Measurements from ENCODE around the gene ANKMY2.

The ANKMY2 gene

DNA sequence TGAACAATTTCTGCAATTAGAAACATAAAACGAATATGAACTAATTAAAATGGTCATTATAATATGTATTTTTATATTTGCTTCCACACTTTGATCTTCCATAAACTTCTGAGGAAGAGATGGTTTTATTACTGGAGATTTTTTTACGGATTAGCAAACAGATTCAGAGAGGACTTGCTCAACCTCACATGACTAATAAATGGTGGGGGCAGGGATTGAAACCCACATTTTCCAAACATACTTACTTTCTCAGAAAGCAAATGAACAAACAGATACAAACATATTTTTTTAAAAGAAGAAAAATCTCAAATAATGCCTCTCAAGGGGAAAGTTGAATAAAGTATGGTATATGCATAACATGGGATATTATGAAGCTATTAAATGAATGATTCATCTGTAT is 18.3 kb downstream of the ANKMY2 start:
- H3K4me3 Mint-ChIP-seq = no peak overlapping the region
- TF ChIP-seq, protein P1, sequence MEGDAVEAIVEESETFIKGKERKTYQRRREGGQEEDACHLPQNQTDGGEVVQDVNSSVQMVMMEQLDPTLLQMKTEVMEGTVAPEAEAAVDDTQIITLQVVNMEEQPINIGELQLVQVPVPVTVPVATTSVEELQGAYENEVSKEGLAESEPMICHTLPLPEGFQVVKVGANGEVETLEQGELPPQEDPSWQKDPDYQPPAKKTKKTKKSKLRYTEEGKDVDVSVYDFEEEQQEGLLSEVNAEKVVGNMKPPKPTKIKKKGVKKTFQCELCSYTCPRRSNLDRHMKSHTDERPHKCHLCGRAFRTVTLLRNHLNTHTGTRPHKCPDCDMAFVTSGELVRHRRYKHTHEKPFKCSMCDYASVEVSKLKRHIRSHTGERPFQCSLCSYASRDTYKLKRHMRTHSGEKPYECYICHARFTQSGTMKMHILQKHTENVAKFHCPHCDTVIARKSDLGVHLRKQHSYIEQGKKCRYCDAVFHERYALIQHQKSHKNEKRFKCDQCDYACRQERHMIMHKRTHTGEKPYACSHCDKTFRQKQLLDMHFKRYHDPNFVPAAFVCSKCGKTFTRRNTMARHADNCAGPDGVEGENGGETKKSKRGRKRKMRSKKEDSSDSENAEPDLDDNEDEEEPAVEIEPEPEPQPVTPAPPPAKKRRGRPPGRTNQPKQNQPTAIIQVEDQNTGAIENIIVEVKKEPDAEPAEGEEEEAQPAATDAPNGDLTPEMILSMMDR (IDR thresholded peaks at IDR 0.05; ENCODE audit: unreplicated experiment in 3 of 3) = no peak
- no peaks in the 10 kb centered on the region for H3K27me3 Mint-ChIP-seq (ENCODE audit: low read depth)
- H3K36me3 Mint-ChIP-seq (ENCODE audit: low read depth) = peaks cover 36% of the 10 kb centered on the region
- H3K9me3 Mint-ChIP-seq = no peaks in the 10 kb centered on the region
- no peaks in the 10 kb centered on the region for H3K4me1 Mint-ChIP-seq
- H3K27ac Mint-ChIP-seq = no peak overlapping the region

DNA sequence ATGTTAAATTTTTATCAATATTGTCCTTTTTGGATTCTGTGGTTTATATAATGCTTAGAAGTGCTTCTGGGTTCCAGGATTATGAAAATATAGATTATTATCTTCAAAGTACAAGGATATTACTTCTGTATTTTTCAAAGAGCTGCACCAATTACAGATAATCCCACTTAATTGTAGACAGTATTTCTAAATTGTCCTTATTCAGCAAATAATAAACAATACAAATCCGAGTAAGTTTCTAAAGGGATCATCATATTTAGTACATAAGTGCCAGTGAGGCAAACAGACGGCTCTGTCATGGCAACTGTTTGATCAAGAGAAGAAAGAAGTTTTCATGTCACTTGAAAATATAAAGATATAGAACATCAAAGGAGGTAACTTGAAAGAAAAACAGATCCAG is 19.2 kb downstream of the ANKMY2 start:
- H3K4me1 Mint-ChIP-seq = no peaks in the 10 kb centered on the region
- H3K4me3 Mint-ChIP-seq = no peak overlapping the region
- H3K27ac Mint-ChIP-seq = no peak overlapping the region
- no peaks in the 10 kb centered on the region for H3K27me3 Mint-ChIP-seq (ENCODE audit: low read depth)
- peaks cover 40% of the 10 kb centered on the region for H3K36me3 Mint-ChIP-seq (ENCODE audit: low read depth)
- no peaks in the 10 kb centered on the region for H3K9me3 Mint-ChIP-seq
- TF ChIP-seq, protein P1 (IDR thresholded peaks at IDR 0.05; ENCODE audit: unreplicated experiment in 3 of 3) = no peak

DNA sequence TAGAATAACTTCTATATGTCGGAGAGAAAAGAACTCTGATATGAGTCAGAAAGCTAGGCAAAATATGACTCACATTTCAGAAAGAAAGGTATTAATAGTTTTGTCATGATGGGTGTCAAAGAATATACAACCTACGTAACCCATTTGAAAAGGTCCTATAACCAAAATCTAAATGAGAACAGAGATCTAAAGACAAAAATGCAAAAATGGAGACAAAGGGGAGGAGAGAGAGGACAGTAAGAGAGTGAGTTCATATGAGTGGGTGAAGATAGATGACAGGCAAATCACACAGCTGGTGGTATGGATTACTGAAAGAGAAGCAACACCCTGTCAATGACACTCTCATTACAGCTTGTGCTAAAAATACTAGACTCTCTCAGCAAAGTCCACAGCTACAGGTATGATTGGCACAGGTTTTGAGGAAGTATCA is 25.6 kb downstream of the ANKMY2 start:
- Mint-ChIP-seq H3K9me3 (peaks cover 7% of the 10 kb centered on the region), H3K4me1 (no peaks in the 10 kb centered on the region), H3K4me3 (no peak overlapping the region), H3K27me3 (ENCODE audit: low read depth) (no peaks in the 10 kb centered on the region), H3K36me3 (ENCODE audit: low read depth) (peaks cover 68% of the 10 kb centered on the region), H3K27ac (no peak overlapping the region)
- TF ChIP-seq, protein P1 (IDR thresholded peaks at IDR 0.05; ENCODE audit: unreplicated experiment in 3 of 3) = no peak

DNA sequence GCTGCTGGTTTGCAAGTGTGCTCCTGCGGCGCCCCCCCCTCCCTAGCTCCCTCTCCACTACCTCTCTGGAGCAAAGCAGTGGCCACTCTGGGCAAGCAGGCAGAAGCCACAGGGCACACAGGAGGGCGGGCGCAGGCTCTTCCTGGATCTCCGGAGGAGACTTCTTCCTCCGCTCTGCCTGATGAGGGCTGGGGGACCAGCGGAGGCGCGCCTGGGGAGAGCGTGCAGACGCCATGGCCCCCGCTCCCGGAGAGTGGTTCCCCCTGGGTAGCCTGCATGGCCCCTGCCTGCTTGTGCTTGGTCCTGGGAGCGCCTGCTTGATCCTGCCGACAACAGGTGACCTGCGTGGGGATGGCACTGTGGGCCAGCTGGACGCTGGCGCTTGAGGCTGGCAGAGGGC is 29.0 kb downstream of the ANKMY2 start:
- no peaks in the 10 kb centered on the region for H3K4me1 Mint-ChIP-seq
- H3K9me3 Mint-ChIP-seq = peaks cover 7% of the 10 kb centered on the region
- TF ChIP-seq, protein P1 (IDR thresholded peaks at IDR 0.05; ENCODE audit: unreplicated experiment in 3 of 3) = no peak
- H3K4me3 Mint-ChIP-seq = no peak overlapping the region
- peaks cover 57% of the 10 kb centered on the region for H3K36me3 Mint-ChIP-seq (ENCODE audit: low read depth)
- H3K27ac Mint-ChIP-seq = no peak overlapping the region
- no peaks in the 10 kb centered on the region for H3K27me3 Mint-ChIP-seq (ENCODE audit: low read depth)

DNA sequence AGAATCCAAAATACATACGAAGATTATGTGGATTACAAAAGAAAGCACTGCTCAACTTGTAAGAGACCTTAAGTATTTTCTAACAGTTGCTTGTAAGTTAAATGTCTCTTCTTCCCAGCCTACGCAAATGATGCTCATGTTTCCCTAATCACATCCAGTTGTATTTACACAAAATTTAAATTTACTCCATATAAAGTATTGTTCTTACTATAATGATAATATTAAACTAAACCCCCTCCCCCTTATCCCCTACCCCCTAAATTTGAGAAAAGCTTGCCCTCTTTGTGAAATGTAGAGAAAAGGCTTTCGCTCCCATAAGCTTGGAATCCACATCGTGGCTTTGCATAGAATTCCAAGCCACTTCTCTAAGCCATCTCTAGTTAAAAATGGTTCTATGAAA is 29.4 kb downstream of the ANKMY2 start:
- TF ChIP-seq, protein P1 (IDR thresholded peaks at IDR 0.05; ENCODE audit: unreplicated experiment in 3 of 3) = no peak
- Mint-ChIP-seq H3K27me3 (ENCODE audit: low read depth) (no peaks in the 10 kb centered on the region), H3K9me3 (peaks cover 7% of the 10 kb centered on the region), H3K4me1 (no peaks in the 10 kb centered on the region), H3K36me3 (ENCODE audit: low read depth) (peaks cover 54% of the 10 kb centered on the region), H3K4me3 (no peak overlapping the region), H3K27ac (no peak overlapping the region)

DNA sequence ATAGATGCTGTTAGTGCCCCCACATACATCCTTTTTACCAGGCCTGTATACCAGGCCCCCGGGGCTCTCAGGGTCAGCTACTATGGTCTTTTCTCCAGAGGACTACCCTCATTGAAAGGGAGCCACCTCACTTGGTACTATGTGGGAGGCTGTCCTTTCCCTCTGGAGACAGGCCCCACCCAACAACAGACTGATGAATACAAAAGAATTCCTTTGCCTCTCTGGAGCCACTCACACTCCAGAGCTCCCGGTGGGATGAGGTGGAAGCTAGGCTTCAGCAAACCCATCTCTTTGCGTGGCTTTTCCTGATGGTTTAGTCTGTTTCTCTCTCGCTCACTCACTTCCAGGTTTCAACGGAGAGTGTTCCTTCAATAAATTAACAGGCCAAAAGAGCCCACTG is 30.3 kb downstream of the ANKMY2 start:
- H3K4me3 Mint-ChIP-seq = no peak overlapping the region
- no peaks in the 10 kb centered on the region for H3K27me3 Mint-ChIP-seq (ENCODE audit: low read depth)
- peaks cover 55% of the 10 kb centered on the region for H3K36me3 Mint-ChIP-seq (ENCODE audit: low read depth)
- TF ChIP-seq, protein P1 (IDR thresholded peaks at IDR 0.05; ENCODE audit: unreplicated experiment in 3 of 3) = no peak
- no peaks in the 10 kb centered on the region for H3K4me1 Mint-ChIP-seq
- peaks cover 4% of the 10 kb centered on the region for H3K9me3 Mint-ChIP-seq
- H3K27ac Mint-ChIP-seq = no peak overlapping the region
